Measurements from ENCODE around the gene MIS18BP1.

DNA sequence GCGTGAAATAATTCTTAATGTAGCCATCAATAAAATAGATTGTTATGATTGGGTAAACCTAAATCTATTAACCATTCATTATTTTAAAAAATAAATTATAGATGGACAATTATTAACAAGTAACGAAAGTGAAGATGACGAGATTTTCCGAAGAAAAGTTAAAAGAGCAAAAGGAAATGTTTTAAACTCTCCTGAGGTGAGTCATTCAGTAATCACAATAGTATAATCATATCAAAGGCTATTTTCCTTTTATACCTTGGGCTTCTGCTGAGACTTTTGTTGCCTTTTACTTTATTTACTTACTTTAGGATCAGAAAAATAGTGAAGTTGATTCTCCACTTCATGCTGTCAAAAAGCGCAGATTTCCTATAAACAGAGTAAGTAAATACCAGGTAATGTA is 71.7 kb downstream of the MIS18BP1 start:
- TF ChIP-seq EZH2phosphoT487 (IDR thresholded peaks at IDR 0.05; ENCODE audit: insufficient read depth, low read depth) = no peak
- no peak for TF ChIP-seq EZH2 (IDR thresholded peaks at IDR 0.05; ENCODE audit: insufficient read depth, poor library complexity, severe bottlenecking)
